Lower leg skin (tissue), 3 donors: Measurements from ENCODE around the gene CCR6.

ENCODE experiments used
- POLR2A ChIP-seq, 2 donors: fragments of 450-650 bp; IDR thresholded peaks; one replicate each; pipeline ENCODE4 v1.6.1; 2016 to 2017; ENCODE audit warnings: antibody characterized with exemption in 2 of 2, mild to moderate bottlenecking in 1 of 2, moderate library complexity in 1 of 2
- TF ChIP-seq, protein P1 (sequence below), 3 donors: fragments of 450-650 bp; IDR thresholded peaks; one replicate each; pipeline ENCODE4 v1.5.1; 2016; ENCODE audit warnings: antibody characterized with exemption in 3 of 3, mild to moderate bottlenecking in 3 of 3, moderate library complexity in 2 of 3

DNA sequence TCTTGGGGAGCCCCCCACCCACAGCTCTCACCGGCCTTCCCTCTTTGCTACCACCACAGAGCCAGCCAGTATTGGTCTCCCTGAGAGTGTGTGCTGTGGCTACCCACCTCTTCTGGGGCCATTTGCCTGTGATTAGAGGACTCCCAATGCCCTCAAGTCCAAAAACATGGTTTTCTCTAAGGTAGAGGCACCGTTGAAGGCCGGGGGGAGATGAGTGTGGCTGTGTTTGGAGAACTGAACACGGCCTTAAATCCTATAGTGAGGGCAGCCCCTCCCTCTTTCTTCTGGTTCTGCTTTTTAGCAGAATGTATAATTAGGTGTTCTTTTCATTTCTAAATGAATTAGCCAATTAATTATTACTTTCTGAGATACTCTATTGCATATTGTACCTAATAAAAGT is 2.5 kb downstream of the CCR6 start:
- TF ChIP-seq, protein P1, sequence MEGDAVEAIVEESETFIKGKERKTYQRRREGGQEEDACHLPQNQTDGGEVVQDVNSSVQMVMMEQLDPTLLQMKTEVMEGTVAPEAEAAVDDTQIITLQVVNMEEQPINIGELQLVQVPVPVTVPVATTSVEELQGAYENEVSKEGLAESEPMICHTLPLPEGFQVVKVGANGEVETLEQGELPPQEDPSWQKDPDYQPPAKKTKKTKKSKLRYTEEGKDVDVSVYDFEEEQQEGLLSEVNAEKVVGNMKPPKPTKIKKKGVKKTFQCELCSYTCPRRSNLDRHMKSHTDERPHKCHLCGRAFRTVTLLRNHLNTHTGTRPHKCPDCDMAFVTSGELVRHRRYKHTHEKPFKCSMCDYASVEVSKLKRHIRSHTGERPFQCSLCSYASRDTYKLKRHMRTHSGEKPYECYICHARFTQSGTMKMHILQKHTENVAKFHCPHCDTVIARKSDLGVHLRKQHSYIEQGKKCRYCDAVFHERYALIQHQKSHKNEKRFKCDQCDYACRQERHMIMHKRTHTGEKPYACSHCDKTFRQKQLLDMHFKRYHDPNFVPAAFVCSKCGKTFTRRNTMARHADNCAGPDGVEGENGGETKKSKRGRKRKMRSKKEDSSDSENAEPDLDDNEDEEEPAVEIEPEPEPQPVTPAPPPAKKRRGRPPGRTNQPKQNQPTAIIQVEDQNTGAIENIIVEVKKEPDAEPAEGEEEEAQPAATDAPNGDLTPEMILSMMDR (IDR thresholded peaks at IDR 0.05), result no peak
- TF ChIP-seq POLR2A (IDR thresholded peaks at IDR 0.05), result no peak
